Stomach (tissue), 4 donors: ENCODE results near the gene CCL14.

Experiments used
- CTCF ChIP-seq, 7 experiments: fragments of 450-650 bp in 4 of 7; fragments of 200-600 bp in 3 of 7; sonication (generic) in 3 of 7; IDR thresholded peaks; one replicate each; pipeline ENCODE4 v1.5.1; 2016 to 2019; ENCODE audit warnings: antibody characterized with exemption in 7 of 7, control low read depth in 2 of 7, mild to moderate bottlenecking in 1 of 7
- EP300 ChIP-seq: sonication (generic); formaldehyde crosslinking; IDR thresholded peaks from one replicate; pipeline ENCODE4 v1.6.1; 2017; ENCODE audit warnings: antibody characterized with exemption
- POLR2A ChIP-seq, 4 donors: fragments of 450-650 bp; IDR thresholded peaks; one replicate each; pipeline ENCODE4 v1.6.1; 2016; ENCODE audit warnings: antibody characterized with exemption in 4 of 4, control low read depth in 2 of 4, mild to moderate bottlenecking in 1 of 4, moderate library complexity in 1 of 4
- POLR2AphosphoS5 ChIP-seq, 3 donors: sonication (generic); formaldehyde crosslinking; IDR thresholded peaks; one replicate each; pipeline ENCODE4 v1.6.1; 2016; ENCODE audit warnings: antibody characterized with exemption in 3 of 3

DNA sequence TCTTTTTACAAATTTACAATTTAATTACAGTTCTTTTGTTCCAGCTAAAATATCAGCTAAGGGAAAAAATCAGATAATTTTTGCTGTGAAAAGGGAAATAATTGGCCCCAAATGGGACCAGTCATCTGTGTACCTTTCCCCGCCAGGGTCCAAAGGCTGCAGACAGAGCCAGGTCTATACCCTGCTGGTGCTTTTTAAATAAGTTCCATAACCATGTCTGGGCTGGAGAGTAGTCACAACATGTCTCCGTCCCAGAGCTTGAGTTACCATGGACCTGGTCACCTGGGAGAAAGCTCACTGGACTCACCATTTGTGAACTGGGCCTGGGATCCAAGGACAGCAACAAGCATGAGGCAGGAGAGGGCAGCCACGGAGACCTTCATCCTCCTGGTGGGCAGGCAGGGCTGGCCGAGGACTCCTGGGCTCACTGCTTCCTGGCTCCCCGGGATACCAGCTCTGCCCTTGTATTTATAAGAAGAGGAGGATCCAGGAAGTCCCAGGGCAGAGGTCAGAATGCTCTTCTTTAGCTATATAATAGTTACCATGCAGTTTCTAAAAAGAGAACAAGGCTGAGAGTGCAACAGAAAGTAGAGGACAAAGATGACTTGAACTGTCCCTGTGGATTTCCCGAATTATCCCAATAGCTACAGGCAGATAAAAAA, 14.7 kb upstream of the CCL14 start, which contains the start of gene CCL15:
- TF ChIP-seq CTCF (IDR thresholded peaks at IDR 0.05), result no peak
- no peak for TF ChIP-seq POLR2A (IDR thresholded peaks at IDR 0.05)
- TF ChIP-seq EP300, result no peak
- no peak for TF ChIP-seq POLR2AphosphoS5 (IDR thresholded peaks at IDR 0.05)
